ENCODE data around the gene PRM2. TPM values are rescaled to one million over a fixed set of nuclear protein-coding genes. Genes with fewer than 3 reads are reported as not detected.

The PRM2 gene
- not detected for total RNA-seq

- DNase-seq (ENCODE audit: low spot score), result no peak
- ATAC-seq (ENCODE audit: low FRiP score), result no peak
- TF ChIP-seq CTCF (IDR thresholded peaks at IDR 0.05), result no peak
Observed at GRCh38 chr16:11276143-11276895, at the start of gene PRM2. Gene PRM2, minus strand, starts transcription at chr16:11276480. Its CDS starts 110 bp downstream, at chr16:11276370.

DNA sequence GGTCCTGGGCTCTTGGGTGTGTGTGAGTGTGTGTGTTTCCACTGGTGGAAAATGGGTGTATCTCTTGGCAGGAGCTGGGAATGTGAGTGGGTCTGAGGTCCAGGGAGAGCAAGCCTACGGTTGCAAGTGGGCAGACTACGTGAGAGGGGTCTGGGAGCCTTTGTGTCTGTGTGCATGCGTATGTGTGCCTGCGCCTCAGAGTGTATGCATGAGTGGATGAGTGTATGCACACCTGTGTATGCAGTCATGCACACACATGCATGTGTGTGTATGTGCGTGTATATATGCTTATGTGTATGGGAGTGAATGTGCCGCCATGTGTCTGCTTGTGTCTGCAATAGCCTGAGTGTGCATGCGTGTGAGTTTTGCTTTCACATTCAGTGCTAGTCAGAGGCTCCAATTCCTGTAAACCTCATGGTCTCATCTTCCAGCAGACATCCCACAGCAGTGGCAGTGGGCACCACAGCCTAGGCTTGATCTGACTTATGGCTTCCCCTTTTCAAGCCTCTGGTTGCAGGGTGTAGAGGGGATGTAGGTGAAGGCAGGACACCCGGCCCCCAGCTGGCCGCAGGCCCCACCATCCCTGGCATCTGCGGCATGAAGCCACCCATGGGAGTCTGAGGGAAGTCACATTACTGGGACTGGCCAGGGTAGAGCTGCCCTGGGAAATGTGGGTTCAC, 49.3 kb upstream of the PRM2 start:
- TF ChIP-seq CTCF (IDR thresholded peaks at IDR 0.05), result no peak
- ATAC-seq (ENCODE audit: low FRiP score) (no peak), DNase-seq (ENCODE audit: low spot score) (no peak)

DNA sequence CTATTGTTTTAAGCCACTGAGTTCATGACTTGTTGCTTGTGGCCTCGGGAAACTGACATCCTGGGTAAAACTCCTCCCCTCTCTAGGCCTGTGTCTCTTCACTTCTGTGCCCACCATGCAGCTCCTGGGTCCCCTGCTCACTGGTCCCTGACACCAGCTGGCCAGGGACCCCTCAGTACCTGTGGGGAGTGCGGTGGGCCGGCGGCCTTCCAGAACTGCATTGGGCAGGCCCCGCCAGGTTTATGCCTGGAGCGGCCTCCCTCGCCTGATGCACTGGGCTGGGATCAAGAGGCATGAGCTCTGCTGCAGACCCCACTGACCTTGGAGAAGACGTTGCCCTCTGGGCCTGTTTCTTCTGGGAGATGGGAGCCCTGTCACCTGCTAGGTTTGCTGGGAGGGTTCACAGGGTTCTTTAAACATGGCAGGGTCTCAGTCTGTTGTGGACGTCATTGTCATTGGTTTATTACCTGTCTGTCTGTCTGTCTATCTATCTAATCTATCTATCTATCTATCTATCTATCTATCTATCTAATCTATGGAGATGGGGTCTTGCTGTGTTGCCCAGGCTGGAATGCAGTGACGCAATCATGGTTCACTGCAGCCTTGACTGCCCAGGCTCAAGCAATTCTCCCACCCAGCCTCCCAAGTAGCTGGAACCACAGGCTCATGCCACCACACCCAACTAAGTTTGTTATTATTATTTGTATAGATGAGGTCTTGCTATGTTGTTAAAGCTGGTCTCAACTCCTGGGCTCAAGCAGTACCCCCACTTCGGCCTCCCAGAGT, 47.5 kb upstream of the PRM2 start:
- DNase-seq (ENCODE audit: low spot score) (no peak), ATAC-seq (ENCODE audit: low FRiP score) (no peak)
- TF ChIP-seq CTCF (IDR thresholded peaks at IDR 0.05), result no peak

DNA sequence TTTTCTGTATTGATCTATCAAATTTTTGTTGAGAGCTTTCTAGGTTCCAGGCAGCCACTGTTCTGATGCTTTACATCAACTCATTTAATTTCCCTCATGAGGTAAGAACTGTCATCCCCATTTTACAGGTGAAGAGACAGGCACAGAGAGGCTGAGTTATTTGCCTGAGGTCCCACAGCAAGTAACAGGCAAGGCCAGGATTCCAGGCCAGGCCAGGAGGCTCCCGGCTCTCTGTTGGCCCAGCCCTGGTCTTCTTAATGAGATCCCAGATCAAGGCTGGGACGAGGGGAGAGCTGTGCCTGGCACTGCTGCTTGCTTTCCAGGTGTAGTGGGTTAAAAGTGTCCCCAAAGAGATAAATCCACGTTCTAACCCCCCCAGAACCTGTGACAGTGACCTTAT, 46.5 kb upstream of the PRM2 start:
- DNase-seq (ENCODE audit: low spot score) (no peak), ATAC-seq (ENCODE audit: low FRiP score) (no peak)
- no peak for TF ChIP-seq CTCF (IDR thresholded peaks at IDR 0.05)

DNA sequence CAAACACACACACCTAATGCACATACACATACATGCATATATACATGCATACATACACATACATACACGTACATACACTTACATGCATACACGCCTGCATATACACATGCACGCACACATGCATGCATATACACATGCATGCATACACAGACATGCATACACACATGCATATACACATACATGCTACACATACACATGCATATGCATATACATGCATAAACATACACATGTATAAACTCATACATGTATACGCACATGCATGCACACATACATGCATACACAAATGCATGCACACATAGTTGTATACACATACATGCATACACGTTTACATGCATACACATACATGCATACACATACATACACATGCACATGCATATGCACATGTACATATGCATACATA, 45.4 kb upstream of the PRM2 start:
- DNase-seq (ENCODE audit: low spot score) (no peak), ATAC-seq (ENCODE audit: low FRiP score) (no peak)
- no peak for TF ChIP-seq CTCF (IDR thresholded peaks at IDR 0.05)

GRCh38 chr16:11320170-11320569, 43.9 kb upstream of the PRM2 start:
- ATAC-seq (ENCODE audit: low FRiP score) (no peak), DNase-seq (ENCODE audit: low spot score) (no peak)
- TF ChIP-seq CTCF (IDR thresholded peaks at IDR 0.05), result no peak

Data from omental fat pad (tissue), 4 donors.